ENCODE results near the gene RHBDF2.

Gene RHBDF2

GRCh38 chr17:76442341-76443338 lies 58.6 kb downstream of the RHBDF2 start:
- DNase-seq = no peak

- DNase-seq = no peak
Observed at GRCh38 chr17:76441686-76442340, 59.4 kb downstream of the RHBDF2 start.

- no peak for DNase-seq
Observed at GRCh38 chr17:76440751-76441362, 60.4 kb downstream of the RHBDF2 start.

- no peak for DNase-seq
Observed at GRCh38 chr17:76439314-76439928, 61.8 kb downstream of the RHBDF2 start.

- DNase-seq = no peak
Observed at GRCh38 chr17:76438906-76439305, 62.3 kb downstream of the RHBDF2 start.

- DNase-seq = no peak
Observed at GRCh38 chr17:76437467-76438402, 63.5 kb downstream of the RHBDF2 start.

GRCh38 chr17:76435751-76436150 lies 65.5 kb downstream of the RHBDF2 start:
- no peak for DNase-seq

- no peak for DNase-seq
Observed at GRCh38 chr17:76434870-76435269, 66.4 kb downstream of the RHBDF2 start.

GRCh38 chr17:76433693-76434092 lies 67.5 kb downstream of the RHBDF2 start:
- DNase-seq = no peak

GRCh38 chr17:76432712-76433336 lies 68.4 kb downstream of the RHBDF2 start:
- no peak for DNase-seq

- DNase-seq = no peak
Observed at GRCh38 chr17:76432004-76432403, 69.2 kb downstream of the RHBDF2 start.

- DNase-seq = no peak
Observed at GRCh38 chr17:76431509-76431908, 69.7 kb downstream of the RHBDF2 start.

- no peak for DNase-seq
Observed at GRCh38 chr17:76428511-76428910, 72.7 kb downstream of the RHBDF2 start.

- peak in 1 of 58 donors; percentile 47 for DNase-seq
Observed at GRCh38 chr17:76427501-76428231, 73.6 kb downstream of the RHBDF2 start.

- DNase-seq = no peak
Observed at GRCh38 chr17:76426853-76427252, 74.4 kb downstream of the RHBDF2 start.

- no peak for DNase-seq
Observed at GRCh38 chr17:76422860-76423259, 78.4 kb downstream of the RHBDF2 start.

- DNase-seq = no peak
Observed at GRCh38 chr17:76422406-76422805, 78.8 kb downstream of the RHBDF2 start.

GRCh38 chr17:76421044-76421407 lies 80.2 kb downstream of the RHBDF2 start:
- DNase-seq = no peak

Measured in anterior cingulate cortex (tissue), 58 donors.